Stimulated activated CD4-positive, alpha-beta T cell treated with anti-CD3 and anti-CD28 coated beads, Interleukin-12 subunit alpha, Interleukin-12 subunit beta, amount 100 ng/mL, for 48 hours (primary cell): ENCODE measurements around the gene VRK2.

ENCODE experiments used
- DNase-seq, 3 donors: peaks; one replicate each; pipeline ENCODE4 v3.0.0-alpha.2; 2020; ENCODE audit warnings: low read depth in 2 of 3, low spot score in 1 of 3

Gene VRK2

GRCh38 chr2:58046585-58047372 is at the start of gene VRK2:
Gene VRK2, plus strand, starts transcription at chr2:58046806. Its CDS starts 2,026 bp downstream, at chr2:58048832.
- peak; percentile 69 to 81 (median 78) for DNase-seq

- DNase-seq: no peak
These were observed 40.2 kb upstream of the VRK2 start for GRCh38 chr2:58006256-58006951.

GRCh38 chr2:58006952-58007284 is 39.7 kb upstream of the VRK2 start:
- DNase-seq: no peak

GRCh38 chr2:58010599-58010998 is 36.0 kb upstream of the VRK2 start:
- no peak for DNase-seq

- no peak for DNase-seq
These were observed 27.4 kb upstream of the VRK2 start for GRCh38 chr2:58019229-58019628.

GRCh38 chr2:58025150-58025933 is 21.3 kb upstream of the VRK2 start:
- DNase-seq: no peak

GRCh38 chr2:58027029-58027428 is 19.6 kb upstream of the VRK2 start:
- no peak for DNase-seq

- no peak for DNase-seq
These were observed 15.8 kb upstream of the VRK2 start for GRCh38 chr2:58030771-58031170.

- no peak for DNase-seq
These were observed 14.4 kb upstream of the VRK2 start for GRCh38 chr2:58032016-58032763.

GRCh38 chr2:58032764-58033080 is 13.9 kb upstream of the VRK2 start:
- DNase-seq: no peak

GRCh38 chr2:58033530-58033929 is 13.1 kb upstream of the VRK2 start:
- no peak for DNase-seq

- DNase-seq: no peak
These were observed 11.3 kb upstream of the VRK2 start for GRCh38 chr2:58035352-58035751.

GRCh38 chr2:58039170-58039611 is 7.4 kb upstream of the VRK2 start:
- DNase-seq: no peak

GRCh38 chr2:58042486-58042970 is 4.1 kb upstream of the VRK2 start:
- peak in 1 of 3 donors; percentile 20 for DNase-seq

GRCh38 chr2:58044145-58044544 is 2.5 kb upstream of the VRK2 start:
- no peak for DNase-seq

GRCh38 chr2:58045580-58046334 is 849 bp upstream of the VRK2 start:
- no peak for DNase-seq

GRCh38 chr2:58046335-58046584 is 346 bp upstream of the VRK2 start:
- DNase-seq: no peak

- no peak for DNase-seq
These were observed 848 bp downstream of the VRK2 start for GRCh38 chr2:58047373-58047935.

- no peak for DNase-seq
These were observed 1.4 kb downstream of the VRK2 start for GRCh38 chr2:58047961-58048360.

GRCh38 chr2:58051445-58051844 is 4.8 kb downstream of the VRK2 start:
- DNase-seq: no peak
